A549 treated with GW870086 at 1 μM for 4 hours (cell line): ENCODE results near the gene NCKIPSD. TPM values are rescaled to one million over a fixed set of nuclear protein-coding genes. Genes with fewer than 3 reads are reported as not detected.

Experiments
- total RNA-seq: library from RNA; stranded (reverse); fragments of 200-300 nt; extraction: Qiagen RNA extraction; gene quantifications from 5 replicates; pipeline ENCODE4 v1.2.3, GENCODE V29; 2022; ENCODE audit warnings: low read depth

The NCKIPSD gene
- 7.4 to 9.7 TPM (median 8.5 TPM) in 5 replicates for total RNA-seq

DNA sequence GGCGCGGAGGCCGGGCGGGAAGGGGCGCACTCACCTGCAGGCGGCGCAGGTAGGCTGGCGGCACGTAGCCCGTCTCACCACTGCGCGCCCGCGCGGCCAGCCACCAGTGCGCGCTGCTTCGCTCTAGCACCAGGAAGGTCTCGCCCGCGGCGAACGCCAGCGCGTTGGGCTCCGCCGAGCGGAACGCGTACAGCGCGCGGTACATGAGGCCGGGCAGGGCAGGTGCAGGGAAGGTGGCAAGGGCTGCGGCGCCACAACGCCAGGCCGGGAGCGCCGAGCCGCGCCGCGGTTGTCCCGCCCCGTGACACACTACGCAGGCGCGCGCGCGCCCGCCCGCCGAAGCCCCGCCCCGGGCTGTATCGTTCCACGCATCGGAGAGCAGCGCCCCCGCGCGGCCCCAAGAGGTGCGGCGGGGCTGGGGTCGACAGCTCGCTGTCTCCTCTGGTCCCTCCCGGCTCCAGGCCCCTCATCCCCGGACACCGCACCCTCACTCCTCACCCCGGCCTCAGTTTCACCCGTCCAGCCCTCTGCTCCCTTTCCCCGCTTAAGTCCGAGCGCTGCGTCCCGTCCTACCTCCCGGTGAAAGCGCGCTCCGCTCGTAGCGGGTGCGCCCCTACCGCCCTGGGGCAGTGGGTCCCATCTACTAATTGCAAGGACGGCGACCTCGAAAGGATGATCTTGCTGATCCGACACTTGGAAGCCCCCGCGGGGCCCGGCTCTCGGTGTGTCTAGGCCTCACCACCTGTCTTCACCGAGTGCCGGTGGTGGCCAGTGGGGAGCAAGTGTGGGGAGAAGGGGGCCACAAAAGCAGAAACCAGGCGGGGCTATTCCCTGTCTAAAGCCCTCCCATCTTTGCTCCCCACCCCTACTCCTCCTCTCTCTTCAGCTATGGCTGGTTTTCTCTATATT lies at the start of gene NCKIPSD:
Gene NCKIPSD, minus strand, starts transcription at position 313 of the 909 bp plus-strand sequence. Its CDS starts 108 bp downstream, at position 205.

DNA sequence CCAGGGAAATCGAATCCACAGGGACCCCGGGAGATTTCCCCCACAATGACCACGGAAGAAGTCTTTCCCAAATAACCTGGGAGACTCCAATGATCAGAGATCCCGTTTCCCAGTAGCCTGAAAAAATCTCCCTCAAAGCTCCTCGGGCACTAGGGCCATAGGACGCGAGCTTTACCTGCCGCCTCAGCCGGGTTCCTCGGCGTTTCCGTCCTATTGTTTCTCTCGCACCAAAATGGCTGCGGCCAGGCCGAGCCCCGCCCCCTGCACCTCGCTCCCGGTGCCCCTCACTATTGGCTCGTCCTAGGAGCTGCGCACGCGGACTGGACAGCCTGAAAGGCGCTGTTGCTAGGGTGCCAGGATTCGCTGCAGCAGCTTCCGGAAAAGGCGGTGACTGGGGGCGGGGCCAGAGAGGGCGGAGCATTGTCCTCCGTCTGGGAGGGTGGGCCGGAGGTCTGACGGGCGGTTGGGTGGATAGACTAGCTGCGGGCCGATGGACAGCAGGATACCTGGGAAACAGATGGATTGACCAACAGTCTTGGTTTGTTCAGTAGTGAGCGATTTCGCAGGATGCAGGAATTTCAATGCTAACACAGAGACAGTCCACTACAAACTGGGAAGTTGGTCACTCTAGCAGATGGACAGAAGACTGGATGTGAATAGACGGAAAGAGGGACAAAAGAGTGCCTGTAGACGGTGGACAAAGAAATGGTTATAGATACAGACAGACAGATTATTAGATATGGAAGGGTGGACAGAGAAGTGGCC lies 31.4 kb upstream of the NCKIPSD start, which contains the start of gene IP6K2:
Gene IP6K2, minus strand, starts transcription at position 240 of the 765 bp plus-strand sequence. CDS start 21,930 bp downstream, outside the sequence.

DNA sequence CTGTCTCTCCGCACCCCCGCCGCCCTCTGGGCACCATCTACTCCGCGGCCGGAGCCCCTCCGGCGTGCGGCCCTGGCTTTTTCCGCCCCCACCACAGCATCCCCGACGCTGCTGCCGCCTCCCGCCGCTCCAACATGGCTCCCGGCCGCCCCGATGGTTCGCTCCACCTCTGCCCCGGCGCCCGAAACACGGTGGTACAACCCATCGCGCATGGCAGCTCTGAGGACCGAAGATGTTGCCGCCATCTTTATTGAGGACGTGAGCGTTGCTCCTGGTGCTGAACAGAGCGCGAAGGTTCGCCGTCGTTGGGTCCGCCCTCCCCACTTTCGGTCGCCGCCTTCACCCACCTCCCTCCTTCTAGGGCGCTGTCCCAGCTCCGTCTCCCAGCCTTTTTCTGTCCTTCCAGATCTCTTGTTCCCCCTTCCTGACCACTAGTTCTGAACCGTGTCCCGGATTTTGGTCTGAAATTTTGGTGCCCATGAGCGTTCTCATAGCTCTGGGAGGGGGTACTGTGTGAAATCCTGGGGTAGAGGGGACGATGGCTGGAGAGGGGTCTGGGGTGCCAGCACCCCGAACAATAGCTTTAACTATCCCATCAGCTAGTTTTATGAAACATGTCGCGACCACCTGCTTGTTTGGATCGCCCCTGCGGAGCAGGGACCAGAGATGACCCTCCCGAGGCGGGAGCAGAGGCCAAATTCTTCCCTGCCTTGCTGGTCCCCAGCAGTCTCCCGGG lies 22.8 kb downstream of the NCKIPSD start, which contains the start of gene CELSR3:
Gene CELSR3, minus strand, starts transcription at position 134 of the 736 bp plus-strand sequence. CDS start 252 bp downstream, outside the sequence.

DNA sequence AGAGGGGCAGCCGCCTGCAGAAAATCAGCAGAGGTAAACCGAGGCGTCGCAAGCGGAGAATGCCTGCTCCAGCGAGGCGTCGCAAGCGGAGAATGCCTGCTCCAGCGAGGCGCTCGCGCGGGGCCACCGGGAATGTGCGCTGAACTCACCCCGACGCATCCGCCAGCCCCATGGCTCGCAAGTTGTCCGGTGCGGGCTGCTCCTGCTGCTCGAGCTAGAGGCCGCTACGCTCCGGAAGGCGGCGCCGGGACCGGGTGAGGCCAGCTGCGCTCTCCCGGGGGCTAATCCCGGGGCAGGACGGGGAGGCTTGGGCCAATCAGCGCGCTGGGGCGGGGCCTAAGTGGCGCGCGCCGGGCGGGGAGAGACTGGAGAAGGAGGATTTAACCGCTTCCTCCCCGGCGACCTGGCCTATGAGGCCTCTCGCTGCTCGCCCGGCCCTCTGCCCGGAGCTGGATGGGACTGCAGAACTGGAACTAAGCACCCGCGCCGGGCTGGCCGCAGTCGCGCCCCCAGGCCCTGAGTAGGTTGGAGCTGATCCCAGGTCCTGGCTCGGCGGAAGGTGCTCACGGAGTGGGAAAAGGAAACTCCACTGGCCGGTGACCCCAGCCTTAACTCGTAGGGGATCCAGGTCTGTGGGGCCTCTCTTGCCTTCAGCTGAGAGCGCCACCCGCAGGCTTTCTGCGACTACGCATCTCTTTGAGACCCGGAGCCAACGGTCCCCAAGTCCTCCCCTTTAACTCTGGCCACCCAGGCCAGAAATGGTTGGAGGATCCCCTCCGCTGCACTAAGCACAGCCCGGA lies 50.3 kb downstream of the NCKIPSD start, which contains the start of gene SLC26A6:
Gene SLC26A6, minus strand, starts transcription at position 240 of the 800 bp plus-strand sequence. Its CDS starts 68 bp downstream, at position 172.

Other genes with a start within 250 kb of the NCKIPSD start
- gene CCDC51, start 245.8 kb downstream of the NCKIPSD start, total RNA-seq: 25.3 to 29.7 TPM (median 26.2 TPM) in 5 replicates
- 276 to 367 TPM (median 288 TPM) in 5 replicates for gene TMA7, start 245.7 kb downstream of the NCKIPSD start, total RNA-seq
- 7.9 to 10.4 TPM (median 8.4 TPM) in 5 replicates for gene ATRIP, start 239.2 kb downstream of the NCKIPSD start, total RNA-seq
- 95.8 to 129 TPM (median 122 TPM) in 5 replicates for gene SHISA5, start 181.7 kb downstream of the NCKIPSD start, total RNA-seq
- gene PFKFB4, start 129.1 kb downstream of the NCKIPSD start, total RNA-seq: 9.0 to 14.2 TPM (median 13.2 TPM) in 5 replicates
- 8.0 to 10.3 TPM (median 8.5 TPM) in 5 replicates for gene UCN2, start 122.1 kb downstream of the NCKIPSD start, total RNA-seq
- gene COL7A1, start 90.6 kb downstream of the NCKIPSD start, total RNA-seq: 138 to 185 TPM (median 169 TPM) in 5 replicates
- 162 to 219 TPM (median 177 TPM) in 5 replicates for gene UQCRC1, start 76.3 kb downstream of the NCKIPSD start, total RNA-seq
- gene TMEM89, start 64.1 kb downstream of the NCKIPSD start, total RNA-seq: not detected in 5 replicates
- 14.3 to 19.9 TPM (median 17.5 TPM) in 5 replicates for gene SLC26A6, start 50.5 kb downstream of the NCKIPSD start, total RNA-seq
- gene CELSR3, start 23.0 kb downstream of the NCKIPSD start, total RNA-seq: 3.1 to 4.8 TPM (median 4.0 TPM) in 5 replicates
- 43.9 to 52.0 TPM (median 47.8 TPM) in 5 replicates for gene IP6K2, start 31.3 kb upstream of the NCKIPSD start, total RNA-seq
- gene PRKAR2A, start 162.0 kb upstream of the NCKIPSD start, total RNA-seq: 14.5 to 21.4 TPM (median 16.9 TPM) in 5 replicates
- 9.6 to 11.3 TPM (median 10.8 TPM) in 5 replicates for gene SLC25A20, start 213.0 kb upstream of the NCKIPSD start, total RNA-seq
- 51.7 to 59.8 TPM (median 57.3 TPM) in 5 replicates for gene ARIH2, start 232.9 kb upstream of the NCKIPSD start, total RNA-seq